Amniotic epithelial cell (primary cell): ENCODE measurements around the gene LEPR.
"Not testable (repeated sequence)": the region's sequence is repeated elsewhere in the genome, so short reads cannot be mapped to it uniquely, and the experiment has no call there.

Experiments
- DNase-seq: peaks from one replicate; pipeline ENCODE4 v3.0.0-alpha.2; 2010; ENCODE audit warnings: low read depth

The LEPR gene, protein sequence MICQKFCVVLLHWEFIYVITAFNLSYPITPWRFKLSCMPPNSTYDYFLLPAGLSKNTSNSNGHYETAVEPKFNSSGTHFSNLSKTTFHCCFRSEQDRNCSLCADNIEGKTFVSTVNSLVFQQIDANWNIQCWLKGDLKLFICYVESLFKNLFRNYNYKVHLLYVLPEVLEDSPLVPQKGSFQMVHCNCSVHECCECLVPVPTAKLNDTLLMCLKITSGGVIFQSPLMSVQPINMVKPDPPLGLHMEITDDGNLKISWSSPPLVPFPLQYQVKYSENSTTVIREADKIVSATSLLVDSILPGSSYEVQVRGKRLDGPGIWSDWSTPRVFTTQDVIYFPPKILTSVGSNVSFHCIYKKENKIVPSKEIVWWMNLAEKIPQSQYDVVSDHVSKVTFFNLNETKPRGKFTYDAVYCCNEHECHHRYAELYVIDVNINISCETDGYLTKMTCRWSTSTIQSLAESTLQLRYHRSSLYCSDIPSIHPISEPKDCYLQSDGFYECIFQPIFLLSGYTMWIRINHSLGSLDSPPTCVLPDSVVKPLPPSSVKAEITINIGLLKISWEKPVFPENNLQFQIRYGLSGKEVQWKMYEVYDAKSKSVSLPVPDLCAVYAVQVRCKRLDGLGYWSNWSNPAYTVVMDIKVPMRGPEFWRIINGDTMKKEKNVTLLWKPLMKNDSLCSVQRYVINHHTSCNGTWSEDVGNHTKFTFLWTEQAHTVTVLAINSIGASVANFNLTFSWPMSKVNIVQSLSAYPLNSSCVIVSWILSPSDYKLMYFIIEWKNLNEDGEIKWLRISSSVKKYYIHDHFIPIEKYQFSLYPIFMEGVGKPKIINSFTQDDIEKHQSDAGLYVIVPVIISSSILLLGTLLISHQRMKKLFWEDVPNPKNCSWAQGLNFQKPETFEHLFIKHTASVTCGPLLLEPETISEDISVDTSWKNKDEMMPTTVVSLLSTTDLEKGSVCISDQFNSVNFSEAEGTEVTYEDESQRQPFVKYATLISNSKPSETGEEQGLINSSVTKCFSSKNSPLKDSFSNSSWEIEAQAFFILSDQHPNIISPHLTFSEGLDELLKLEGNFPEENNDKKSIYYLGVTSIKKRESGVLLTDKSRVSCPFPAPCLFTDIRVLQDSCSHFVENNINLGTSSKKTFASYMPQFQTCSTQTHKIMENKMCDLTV

DNA sequence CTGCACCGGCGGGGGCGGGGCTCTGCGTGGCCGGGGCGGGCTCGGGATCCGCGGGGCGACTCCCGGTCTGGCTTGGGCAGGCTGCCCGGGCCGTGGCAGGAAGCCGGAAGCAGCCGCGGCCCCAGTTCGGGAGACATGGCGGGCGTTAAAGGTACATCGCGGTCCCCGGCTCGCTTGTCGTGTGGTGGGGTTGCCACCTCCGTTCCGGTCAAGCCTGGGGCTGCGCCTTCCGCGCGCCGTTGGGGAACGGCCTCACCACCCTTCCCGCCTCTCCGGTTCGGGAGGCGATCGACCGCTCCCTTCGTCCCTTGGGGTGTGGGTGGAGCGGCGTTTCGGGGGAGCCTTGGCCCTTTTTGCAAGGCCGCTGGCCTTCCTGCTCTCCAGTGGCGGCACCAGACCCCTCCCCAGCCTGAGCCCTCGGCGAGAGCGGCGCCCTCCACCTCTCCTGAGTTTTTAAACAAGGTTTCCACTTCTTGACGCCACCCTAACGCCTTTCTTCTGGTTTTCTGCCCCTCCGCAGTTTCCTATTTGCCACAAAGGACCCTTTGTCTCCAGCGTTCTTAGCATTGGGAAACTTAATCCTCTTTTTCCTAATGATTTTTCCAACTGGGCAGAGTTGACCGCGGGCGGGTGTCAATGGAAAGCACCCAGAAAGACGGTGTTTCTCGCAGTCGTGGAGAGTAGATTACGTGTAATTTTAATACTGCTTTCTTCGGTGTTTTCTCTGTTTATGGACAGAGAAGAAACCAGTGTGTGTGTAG lies at the start of gene LEPR, which contains the start of gene LEPROT:
Gene LEPR (plus strand): TSS at position 79 of the 761 bp plus-strand sequence. CDS start 144,898 bp downstream, outside the sequence.
Gene LEPROT (plus strand): TSS at position 79 of the 761 bp plus-strand sequence. CDS start 57 bp downstream, at position 136.
- DNase-seq = peak; percentile 43

DNA sequence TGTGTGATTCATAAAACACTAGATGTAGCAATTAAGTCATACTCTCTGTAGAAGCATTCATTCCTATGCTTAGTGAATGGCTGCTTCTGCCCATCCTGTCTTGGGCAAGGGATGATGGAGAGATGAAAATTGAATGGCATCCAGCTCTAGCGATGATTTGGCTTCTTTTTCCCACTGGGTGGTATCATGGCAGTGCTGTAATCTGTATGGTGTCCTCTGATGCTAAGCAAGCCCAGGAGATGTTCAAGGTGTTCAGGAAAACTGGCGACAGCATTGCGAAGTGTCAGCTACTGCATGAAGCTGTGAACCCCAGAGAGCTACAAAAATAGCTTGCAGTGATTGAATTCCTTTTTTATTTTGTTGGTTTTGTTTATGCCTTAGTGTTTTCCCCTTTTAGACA lies 48.9 kb upstream of the LEPR start:
- no peak for DNase-seq

DNA sequence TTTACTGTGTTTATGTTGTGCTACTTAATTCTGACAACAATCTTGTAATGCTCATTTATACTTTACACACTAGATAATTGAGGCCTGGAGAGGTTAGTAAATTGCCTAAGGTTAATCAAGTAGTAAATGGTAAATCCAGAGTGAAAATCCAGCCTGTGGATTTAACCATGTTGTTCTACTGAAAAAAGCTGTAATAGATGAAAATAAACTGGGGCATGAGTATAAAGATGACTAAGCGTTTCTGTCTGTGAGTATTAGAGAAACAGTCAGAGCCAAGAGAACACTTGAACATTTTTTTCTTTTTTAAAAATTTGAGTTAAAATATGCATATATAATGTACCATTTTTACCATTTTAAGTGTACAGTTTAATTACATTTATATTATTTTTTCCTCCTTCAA lies 47.9 kb upstream of the LEPR start:
- DNase-seq = peak; percentile 13

DNA sequence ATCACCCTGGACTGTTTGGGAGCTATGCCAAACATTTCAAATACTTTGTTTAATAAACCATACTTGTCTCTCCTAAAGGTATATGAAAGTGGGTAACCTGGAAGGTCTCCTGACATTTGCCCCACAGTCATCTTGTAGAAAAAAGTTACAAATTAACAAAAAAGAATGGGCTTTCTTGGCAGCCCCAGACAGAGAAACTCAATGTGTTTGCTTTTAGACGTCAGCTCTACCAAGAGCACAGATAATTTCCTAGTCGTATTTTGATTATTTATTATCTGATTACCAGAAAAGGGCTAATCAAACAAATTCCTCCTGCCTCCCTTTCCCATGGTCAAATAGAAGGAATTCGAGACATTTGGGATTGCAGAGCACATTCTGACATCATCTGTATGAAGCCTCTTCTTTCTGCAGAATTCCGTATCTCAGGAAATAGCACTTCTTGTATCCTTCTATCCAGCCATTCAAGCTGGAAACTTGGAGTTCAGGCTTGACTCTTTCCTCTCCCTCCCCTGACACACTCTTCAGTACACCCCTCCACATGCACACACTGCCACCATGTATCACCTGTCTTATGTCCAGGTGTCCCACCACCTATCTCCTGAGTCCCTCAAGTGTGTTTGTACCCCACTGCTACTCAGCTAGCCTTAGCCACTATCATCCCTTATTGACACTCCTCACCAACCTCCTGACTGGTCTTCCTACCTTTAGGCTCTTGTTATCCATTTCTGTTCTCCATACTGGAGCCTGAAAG lies 42.8 kb upstream of the LEPR start:
- no peak for DNase-seq

DNA sequence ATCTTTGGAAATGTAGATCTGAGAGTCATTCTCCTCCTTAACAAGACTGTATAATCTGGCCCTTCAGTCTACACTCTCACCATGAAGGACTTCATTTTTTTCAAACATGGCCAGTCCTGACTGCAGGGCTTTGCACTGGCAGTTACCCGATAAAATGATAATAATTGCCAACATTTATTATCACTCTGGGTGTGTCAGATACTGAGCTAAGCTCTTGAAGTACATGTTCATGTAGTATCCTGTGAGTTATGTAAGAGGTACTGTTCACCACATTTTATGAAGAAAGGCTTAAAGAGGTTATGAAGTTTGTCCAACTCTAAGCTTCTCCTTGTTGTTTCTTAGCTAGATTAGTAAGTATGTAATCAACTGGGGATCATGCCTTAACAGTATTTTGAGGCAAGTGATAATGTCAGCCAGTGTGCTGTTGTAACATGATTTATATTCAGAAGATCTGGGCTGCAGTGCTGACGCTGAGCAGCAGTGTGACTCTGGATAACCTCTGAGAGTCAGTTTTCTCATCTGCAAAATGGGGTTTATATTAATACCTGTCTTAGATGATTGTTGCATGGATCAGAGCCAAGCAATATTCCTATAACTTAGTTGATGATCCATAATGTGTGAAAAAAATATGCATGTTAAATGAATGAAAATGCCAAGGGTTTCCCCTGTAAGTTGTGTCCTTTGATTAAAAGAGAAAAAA lies 42.1 kb upstream of the LEPR start:
- DNase-seq = no peak

DNA sequence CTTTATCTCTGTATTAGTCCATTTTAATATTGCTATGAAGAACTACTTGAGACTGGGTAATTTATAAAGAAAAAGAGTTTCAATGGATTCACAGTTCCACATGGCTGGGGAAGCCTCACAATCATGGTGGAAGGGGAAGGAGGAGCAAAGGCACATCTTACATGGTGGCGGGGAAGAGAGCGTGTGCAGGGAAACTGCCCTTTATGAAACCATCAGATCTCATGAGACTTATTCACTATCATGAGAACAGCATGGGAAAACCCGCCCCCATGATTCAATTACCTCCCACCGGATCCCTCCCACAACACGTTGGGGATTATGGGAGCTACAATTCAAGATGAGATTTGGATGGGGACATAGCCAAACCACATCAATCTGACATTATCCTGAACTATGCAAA lies 36.0 kb upstream of the LEPR start:
- not testable (repeated sequence) for DNase-seq

DNA sequence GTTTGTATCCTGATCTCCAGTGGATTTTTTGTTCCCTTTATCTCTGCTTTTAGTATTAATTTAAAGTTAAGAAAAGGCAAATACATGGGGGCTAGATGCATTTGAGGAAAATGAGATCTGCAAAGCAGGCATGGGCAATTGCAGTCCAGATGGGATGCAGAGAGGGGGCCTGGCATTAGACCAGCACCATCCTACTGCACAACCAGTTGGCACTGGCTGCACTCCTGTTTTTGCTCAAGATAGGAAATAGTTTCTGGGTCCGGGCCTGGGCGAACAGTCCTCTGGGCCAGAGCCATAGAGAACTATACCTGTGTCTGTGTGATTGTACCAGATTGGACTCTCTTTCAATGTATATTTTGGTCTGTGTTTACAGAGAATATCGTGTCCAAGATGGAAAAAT lies 34.0 kb upstream of the LEPR start:
- no peak for DNase-seq

DNA sequence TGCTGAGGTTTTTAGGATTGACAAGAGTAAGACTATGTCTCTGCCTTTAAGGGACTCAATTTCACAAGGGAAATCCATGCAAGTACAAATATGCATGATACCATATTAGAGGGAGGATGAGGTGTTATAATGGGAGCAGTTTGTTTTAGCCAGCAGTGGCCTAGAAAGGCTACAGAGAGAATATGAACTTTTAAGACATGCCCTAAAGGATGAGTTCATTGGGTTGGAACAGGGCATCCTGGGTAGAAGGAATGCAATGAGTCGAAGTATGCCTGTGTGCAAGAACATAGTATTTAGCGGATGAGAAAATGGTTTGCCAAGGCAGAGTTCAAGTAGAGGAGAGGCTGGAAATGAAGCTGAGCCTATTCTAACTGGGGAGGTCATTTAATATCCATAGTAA lies 32.6 kb upstream of the LEPR start:
- DNase-seq = no peak

DNA sequence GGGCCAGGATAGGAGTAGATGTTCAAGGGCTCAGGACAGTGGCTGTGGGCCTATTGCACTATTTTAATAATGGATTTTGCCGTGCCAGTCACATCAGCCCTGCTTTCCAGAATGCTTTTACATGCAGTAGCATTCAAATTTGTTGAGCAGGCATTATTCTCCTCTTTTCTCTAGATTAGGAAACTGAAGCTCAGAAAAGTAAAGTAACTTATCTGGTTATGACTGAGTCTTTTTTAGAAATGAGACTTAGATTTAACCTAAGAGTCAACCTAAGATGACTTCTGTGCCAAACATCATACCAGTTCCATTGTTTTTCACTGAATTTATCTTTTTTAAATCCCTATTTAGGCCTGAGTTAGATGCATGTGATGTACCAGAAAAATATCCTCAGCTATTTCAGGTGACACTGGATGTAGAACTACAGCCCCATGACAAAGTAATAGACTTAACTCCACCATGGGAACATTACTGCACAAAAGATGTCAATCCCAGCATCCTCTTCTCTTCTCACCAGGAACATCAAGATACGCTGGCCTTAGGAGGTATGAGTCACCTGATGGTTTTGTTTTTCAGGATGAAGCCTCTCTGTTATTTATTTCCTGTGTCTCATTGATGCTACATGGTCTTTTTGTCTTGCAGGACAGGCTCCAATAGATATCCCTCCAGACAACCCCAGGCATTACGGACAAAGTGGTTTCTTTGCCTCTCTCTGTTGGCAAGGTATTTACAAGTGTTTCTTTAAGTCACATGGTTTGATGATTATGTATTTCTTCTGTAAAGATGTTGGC lies 31.4 kb upstream of the LEPR start:
- DNase-seq = no peak

DNA sequence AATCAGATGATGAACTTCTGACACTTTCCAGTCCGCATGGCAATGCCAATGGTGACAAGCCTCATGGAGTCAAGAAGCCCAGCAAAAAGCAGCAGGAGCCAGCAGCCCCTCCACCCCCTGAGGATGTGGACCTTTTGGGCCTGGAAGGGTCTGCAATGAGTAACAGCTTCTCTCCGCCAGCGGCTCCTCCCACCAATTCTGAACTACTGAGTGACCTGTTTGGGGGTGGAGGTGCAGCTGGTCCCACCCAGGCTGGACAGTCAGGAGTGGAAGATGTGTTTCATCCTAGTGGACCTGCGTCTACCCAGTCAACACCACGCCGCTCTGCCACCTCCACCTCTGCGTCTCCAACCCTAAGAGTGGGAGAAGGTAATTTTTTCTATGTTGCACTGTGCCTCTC lies 28.0 kb upstream of the LEPR start:
- no peak for DNase-seq

DNA sequence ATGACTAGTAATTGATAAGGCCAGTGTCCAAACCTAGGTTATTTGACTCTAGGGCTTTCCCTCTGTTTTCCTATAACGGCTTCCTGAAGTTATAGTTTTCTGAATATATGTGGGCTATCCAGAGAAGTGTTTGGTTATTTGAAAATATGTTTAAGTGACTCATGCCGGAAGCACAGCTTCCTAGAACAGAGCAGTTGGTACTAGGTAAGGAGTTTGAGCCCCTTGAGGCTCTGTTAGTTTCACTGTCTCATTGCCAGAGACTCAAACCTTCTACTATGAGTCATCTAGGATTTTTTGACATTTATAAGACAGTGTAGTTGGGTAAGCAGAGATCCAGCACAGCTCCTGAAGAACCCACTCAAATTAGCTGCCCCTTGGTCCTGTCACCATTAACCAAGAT lies 27.1 kb upstream of the LEPR start:
- DNase-seq = peak; percentile 52

DNA sequence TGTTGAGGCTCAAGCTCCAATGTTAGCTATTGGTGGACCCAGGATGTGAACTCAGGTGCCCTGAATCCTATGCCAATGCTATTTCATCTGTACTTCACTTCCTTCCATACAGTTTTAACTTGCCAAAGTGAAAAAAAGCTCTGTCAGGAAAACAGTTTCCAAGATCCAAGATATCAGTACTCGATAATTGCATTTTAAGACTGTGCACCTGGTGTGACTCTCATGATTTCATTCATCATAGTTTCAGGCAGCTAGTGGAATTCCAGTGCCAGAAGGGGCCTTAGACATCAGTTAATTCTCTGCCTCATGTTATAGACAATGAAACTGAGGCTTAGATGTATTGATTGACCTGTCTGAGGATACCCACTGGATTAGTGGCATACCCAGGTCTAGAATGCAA lies 26.5 kb upstream of the LEPR start:
- DNase-seq = no peak

DNA sequence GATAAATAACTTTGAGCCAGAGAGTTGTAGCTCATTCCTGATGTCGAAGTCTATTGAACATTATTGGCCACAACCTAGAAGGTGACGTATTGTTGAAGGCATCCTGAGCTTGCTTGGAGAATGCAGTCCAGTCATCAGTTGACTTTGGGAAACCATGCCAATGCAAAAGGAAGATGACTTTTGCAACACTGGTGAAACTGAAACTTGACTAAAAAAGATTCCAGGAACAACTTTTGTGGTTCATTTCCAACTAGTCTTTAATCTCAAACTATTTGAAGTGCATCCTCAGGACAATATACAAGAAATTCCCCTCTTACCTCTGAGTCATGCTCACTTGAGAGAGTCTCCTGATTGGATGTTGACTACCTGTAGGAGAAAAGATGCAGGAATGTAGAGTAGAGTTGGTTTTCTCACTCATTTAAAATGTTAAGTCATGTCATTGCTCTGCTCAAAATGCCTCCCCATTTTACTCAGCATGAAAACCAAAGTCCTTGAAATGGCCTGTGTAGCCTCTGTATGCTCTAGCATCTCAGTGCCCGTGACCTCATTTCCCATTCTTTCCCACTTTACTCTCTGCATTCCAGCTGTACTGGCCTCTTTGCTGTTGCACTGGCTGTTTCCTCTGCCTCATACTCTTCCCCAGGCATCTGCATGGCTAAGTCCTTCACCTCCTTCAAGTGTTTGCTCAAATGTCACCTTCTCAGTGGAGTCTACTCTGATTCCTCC lies 24.4 kb upstream of the LEPR start:
- DNase-seq = peak; percentile 32

DNA sequence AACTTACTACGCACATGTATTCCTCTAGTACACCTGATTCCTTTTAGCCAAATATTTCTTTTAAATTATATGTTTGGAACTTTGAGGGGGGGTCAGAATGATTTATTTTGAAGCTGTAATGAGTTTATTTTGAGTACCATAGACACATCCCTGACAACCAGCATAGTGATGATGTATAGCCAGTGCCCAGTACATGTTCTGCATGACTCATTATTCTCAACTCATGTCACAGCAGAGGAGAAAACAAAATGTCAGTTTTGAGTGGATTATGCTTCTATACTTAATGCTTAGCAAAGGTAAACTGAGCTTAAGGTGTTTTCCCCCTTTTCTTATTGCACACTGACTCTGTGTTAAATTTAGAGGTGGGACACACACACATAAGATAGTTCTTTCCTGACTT lies 22.4 kb upstream of the LEPR start:
- DNase-seq = no peak

DNA sequence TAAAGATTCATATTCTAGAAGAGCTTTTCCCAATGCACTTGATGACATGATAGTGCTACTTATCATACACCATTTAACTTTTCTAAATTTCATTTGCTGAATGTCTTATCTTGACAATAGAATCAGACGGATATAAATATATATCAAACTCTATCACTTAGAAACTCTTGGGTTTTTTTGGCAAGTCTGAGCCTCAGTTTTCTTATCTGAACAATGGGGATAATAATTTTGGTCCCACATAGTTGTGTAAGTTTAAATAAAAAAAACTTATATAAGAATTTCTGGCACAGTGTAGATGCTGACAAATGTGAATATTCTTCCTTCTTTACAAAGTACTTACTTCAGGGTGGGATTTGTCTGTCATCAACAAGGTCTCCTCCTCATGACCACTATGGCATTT lies 21.5 kb upstream of the LEPR start:
- DNase-seq = no peak

DNA sequence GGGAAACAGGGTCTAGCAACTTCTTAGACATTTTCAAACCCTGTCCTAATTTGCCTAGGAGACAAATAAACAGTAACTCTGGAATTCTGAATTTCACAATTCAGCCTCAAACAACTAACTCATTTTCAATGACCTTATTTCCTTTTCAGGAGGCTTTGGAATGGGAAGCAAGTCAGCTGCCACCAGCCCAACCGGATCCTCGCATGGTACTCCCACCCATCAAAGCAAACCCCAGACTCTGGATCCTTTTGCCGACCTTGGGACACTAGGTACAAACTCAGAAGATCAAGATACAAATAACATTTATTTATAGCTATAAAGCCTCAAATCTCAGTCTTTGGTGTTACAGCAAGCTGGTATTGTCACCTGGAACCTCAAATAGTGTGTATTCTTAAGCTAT lies 18.9 kb upstream of the LEPR start:
- DNase-seq = no peak

DNA sequence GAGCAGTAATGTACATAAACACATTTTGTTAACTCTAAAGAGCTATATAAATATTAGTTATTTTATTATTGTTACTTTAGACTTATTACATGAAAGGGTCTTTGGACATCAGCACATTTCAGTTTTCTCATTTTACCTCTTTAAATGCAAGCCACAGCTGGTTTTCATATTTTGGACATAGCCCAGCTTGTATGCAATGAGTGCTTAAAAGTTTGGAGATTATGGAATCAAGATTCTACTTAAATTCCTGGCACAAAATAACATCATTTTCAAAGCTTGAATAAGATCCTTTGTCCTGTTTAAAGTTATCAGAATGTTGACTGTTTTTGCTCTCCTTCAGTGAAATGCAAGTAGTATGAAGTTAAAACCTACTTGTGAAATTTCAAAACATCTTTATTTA lies 15.5 kb upstream of the LEPR start:
- no peak for DNase-seq

DNA sequence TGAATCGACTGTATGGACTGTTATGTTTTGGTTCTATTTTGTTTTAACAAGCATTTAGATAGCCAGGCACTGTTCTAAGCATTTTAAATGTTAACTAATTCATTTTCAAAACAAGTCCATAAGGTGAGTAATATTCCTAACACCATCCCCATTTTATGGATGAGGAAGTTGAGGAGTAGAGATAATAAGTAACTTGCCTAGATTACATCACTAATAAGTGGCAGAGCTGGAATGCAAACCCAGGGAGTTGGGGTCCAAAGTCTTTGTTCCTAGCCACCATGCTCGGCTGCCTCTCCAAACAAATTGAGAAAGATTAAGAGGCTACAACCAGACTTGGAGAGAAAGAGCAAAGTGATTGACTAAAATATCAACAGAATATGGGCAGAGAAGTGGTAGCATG lies 12.6 kb upstream of the LEPR start:
- no peak for DNase-seq

DNA sequence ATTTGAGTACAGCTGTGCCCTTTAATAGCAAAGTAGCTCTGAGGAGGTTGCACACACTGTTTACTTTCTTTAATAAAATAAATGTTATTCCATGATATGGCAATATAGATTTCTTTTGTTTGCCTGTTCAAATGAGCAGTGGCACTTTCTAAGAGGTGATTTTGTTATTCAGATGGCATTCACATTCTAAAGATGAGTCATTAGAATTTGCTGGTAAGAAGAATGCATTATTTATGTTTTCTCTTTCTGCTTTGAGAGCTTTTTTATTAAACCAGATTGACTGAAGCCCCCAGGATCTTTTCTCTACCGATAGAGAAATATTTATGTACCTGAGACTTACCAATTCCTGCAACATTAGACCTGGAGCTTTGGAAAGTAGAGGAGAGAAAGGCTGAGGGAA lies 11.2 kb upstream of the LEPR start:
- no peak for DNase-seq
